HG03432 (cell line): ENCODE measurements around the gene APC2.
A peak's percentile ranks its signal among the peaks of the same experiment; 100 is the strongest.

Experiments used
- ATAC-seq: cut with Tn5 transposase; IDR thresholded peaks from one replicate; pipeline ENCODE4 v1.9.1; 2021; ENCODE audit warnings: mild to moderate bottlenecking, moderate library complexity; ENCODE audit not compliant: unreplicated experiment

APC2 gene

GRCh38 chr19:1449467-1450442 lies at the start of gene APC2:
TSS of gene APC2 (plus strand) at chr19:1450121. CDS start at chr19:1453002, 2,881 bp downstream.
- no peak for ATAC-seq

- no peak for ATAC-seq
These were observed 49.4 kb upstream of the APC2 start for GRCh38 chr19:1400281-1401137.

- no peak for ATAC-seq
These were observed 48.6 kb upstream of the APC2 start, which contains the start of gene GAMT for GRCh38 chr19:1401138-1401888. TSS of gene GAMT (minus strand) at chr19:1401542. CDS start at chr19:1401476, 66 bp downstream.

GRCh38 chr19:1401889-1402217 lies 48.1 kb upstream of the APC2 start:
- ATAC-seq, result no peak

- no peak for ATAC-seq
These were observed 47.4 kb upstream of the APC2 start for GRCh38 chr19:1402411-1403070.

GRCh38 chr19:1406774-1407527 lies 43.0 kb upstream of the APC2 start:
- ATAC-seq, result peak; percentile 72

- peak; percentile 26 for ATAC-seq
These were observed 42.2 kb upstream of the APC2 start, which contains the start of gene DAZAP1 for GRCh38 chr19:1407528-1408299. TSS of gene DAZAP1 (plus strand) at chr19:1407586. CDS start at chr19:1407774, 188 bp downstream.

GRCh38 chr19:1408300-1409203 lies 41.4 kb upstream of the APC2 start:
- no peak for ATAC-seq

GRCh38 chr19:1409204-1410005 lies 40.5 kb upstream of the APC2 start:
- no peak for ATAC-seq

- ATAC-seq, result no peak
These were observed 39.7 kb upstream of the APC2 start for GRCh38 chr19:1410136-1410786.

GRCh38 chr19:1410789-1411188 lies 39.1 kb upstream of the APC2 start:
- ATAC-seq, result no peak

- no peak for ATAC-seq
These were observed 38.4 kb upstream of the APC2 start for GRCh38 chr19:1411255-1412191.

GRCh38 chr19:1412323-1412923 lies 37.5 kb upstream of the APC2 start:
- ATAC-seq, result no peak

GRCh38 chr19:1412995-1413800 lies 36.7 kb upstream of the APC2 start:
- no peak for ATAC-seq
